Daoy (cell line): ENCODE measurements around the gene KCNJ15. TPM values are rescaled to one million over a fixed set of nuclear protein-coding genes. Genes with fewer than 3 reads are reported as not detected.
A peak's percentile ranks its signal among the peaks of the same experiment; 100 is the strongest.

Source experiments
- DNase-seq: peaks from one replicate; pipeline ENCODE4 v3.0.0-alpha.2; 2015; ENCODE audit warnings: low read depth
- total RNA-seq: library from RNA; depleted of rRNA; stranded (reverse); fragments of >200 nt; shearing (Covaris generic); gene quantifications from 2 replicates; pipeline ENCODE4 v1.2.3, GENCODE V29; 2014

The KCNJ15 gene
- total RNA-seq, 1 experiment from 2014 or later, result 35.4 TPM

DNA sequence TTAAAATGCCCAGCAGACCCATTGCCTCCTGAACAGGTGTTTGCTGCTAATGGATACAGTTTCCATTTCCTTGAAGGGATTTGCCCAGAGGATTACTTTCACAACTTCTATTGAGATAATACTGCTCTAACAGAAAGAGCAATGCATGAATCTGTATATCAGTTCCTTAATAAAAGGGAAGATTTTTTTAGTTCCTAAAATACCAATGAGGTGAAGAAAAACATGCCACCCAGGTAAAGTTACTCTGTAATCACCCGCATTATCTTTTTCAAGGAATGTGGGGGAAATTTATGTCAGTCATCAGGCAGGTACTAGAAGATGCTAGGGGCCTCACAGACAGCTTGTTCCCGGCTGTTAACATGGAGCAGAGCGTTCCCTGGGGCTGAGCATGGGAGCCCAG is 41.1 kb downstream of the KCNJ15 start:
- DNase-seq, result no peak

DNA sequence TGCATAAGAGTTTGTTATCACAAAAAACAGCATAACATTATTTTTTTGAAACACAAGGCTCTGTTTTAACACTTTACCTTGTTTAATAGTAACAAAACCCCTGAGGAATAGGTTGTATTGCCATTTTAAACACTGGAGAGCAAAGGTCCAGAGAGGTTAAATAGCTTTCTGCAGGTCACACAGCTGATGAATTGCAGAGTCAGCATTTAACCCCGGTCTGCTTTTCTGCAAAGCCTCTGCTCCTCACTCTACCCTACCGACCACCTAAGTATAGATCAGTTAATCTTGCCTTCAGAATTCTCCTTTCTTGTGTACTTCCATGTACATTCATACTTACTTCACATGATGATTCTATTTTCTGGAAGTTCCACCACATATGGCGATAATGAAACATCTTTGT is 42.0 kb downstream of the KCNJ15 start:
- no peak for DNase-seq

DNA sequence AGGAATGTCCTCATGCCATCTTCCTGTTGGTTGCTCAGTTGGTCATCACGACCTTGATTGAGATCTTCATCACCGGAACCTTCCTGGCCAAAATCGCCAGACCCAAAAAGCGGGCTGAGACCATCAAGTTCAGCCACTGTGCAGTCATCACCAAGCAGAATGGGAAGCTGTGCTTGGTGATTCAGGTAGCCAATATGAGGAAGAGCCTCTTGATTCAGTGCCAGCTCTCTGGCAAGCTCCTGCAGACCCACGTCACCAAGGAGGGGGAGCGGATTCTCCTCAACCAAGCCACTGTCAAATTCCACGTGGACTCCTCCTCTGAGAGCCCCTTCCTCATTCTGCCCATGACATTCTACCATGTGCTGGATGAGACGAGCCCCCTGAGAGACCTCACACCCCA is 42.9 kb downstream of the KCNJ15 start:
- no peak for DNase-seq

DNA sequence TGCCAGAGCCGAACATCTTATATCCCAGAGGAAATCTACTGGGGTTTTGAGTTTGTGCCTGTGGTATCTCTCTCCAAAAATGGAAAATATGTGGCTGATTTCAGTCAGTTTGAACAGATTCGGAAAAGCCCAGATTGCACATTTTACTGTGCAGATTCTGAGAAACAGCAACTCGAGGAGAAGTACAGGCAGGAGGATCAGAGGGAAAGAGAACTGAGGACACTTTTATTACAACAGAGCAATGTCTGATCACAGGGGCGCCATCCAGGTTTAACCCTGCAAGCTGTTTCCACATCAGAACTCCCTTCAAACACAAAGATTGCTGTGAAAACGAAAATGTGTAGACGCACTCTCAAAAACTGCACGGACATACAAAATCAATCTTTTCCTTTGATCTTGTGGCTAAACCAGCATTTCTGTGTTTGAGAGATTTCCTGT is 43.4 kb downstream of the KCNJ15 start:
- DNase-seq, result no peak

DNA sequence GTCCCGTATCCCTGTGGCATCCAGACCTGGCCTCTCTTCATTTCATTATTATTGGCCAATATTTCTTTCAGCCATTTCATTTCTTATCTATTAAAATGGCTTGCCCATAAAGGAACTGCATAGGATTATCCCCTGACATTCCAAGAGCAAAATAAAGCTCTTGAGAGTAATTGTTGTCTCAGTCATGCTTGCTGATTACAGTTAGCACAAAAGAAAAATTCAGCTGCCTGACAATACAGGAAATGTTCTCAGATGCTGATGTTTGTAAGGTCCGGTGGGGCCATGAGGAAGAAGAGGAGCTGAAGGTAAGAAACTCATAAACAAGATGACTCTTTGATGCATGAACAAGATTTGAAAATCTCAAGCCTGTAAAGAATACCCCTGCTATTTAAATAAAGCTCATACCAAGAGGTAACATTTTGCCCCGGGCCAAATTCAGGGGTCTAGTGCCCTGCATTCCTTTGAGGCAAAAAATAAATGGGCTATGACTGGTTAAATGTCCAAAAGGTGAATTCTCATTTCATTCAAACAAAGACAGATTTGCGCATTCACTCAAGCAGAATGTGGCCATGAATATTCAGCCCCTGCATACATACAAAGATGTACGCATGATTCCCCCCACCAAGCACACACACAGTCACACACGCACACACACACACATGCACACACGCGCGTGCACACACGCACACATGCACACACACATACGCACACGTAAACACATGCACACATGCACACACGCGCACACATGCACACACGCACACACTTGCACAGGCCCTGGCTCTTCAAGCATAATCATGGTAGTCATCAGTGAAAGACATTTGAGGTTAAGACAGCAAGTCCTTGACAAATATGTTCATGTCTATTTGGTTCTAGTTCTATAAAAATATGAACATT is 44.8 kb downstream of the KCNJ15 start:
- DNase-seq, result no peak

DNA sequence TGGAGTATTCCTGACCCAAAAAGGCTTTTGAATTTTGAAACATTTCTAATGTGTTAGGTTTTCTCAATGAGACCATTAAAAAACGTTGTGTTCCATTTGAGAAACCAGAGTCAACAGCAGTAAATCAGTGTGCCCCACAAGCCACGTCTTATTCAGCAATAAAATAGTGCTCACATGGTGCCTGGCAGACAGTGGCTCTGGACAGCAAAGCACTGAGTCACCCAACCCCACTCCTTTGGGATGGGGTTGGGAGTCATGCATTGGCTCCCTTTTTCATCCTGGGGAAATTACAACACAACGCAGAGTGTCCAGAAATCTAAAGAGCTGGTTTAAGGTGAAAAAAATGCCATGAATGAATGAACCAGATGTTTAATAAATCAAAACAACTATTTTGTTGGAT is 46.5 kb downstream of the KCNJ15 start:
- DNase-seq, result peak; percentile 96

DNA sequence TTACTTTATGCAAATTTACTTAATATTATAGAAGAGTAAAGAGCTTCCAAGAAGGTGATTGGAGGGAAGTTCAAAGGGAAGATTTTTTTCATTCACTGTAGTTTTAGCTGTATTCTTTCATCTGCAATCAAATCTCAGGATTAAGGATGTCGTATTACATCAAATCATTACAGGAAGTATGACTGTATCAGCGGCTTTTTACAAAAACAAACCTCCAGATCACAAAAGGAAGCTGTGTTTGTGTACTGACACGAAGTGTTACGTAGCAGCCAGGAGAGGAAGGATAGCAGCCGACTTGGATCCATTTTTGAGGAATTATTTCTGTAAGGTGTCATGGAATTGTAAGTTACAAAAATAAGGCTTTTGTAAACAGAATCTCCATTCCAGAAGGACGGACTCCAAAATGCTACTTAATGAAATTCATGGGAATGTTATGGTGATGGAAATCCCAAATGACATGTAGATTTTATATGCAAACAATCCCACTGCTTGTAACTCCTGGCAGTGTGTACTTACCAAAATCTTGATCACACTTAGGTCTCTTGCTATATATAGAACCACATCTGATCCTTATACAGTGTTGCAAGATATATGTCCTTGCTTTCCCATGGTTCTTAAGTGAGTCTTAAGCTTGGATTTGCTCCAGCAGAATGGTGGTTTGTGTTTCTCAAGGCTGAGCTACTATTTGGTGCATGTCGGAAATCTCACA is 49.8 kb downstream of the KCNJ15 start:
- peak; percentile 89 for DNase-seq

DNA sequence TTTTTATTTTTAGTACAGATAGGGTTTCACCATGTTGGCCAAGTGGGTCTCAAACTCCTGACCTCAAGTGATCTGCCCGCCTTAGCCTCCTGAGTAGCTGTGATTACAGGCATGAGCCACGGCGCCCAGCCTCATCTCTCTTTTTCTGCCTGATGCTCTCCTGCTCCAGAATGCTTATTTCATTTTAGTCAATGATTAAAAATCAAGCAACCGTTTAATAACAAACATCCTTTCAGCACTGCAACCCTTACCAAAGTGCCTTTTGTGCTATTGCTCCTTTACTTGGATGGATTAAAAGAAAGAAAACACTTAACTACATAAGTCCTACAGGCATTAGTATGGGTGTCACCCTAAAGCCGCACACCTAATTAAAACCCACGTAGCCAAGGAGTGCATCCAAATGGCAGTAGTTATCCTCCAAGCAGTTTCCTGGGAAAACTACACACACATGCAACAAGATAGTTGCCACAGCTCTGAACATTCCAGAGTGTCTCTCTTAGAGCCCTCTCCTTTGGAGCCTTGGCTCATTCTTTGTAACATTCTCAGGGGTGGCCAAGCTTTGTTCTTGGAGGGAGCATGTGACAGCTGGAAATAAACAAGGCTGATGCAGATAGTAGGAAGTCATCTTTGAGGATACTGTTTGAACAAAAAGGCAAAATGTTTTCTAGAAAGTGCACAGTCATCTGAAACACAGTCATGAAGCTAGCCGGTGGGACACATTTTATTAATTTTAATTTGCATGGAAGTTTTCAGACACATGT is 51.2 kb downstream of the KCNJ15 start:
- DNase-seq, result no peak

DNA sequence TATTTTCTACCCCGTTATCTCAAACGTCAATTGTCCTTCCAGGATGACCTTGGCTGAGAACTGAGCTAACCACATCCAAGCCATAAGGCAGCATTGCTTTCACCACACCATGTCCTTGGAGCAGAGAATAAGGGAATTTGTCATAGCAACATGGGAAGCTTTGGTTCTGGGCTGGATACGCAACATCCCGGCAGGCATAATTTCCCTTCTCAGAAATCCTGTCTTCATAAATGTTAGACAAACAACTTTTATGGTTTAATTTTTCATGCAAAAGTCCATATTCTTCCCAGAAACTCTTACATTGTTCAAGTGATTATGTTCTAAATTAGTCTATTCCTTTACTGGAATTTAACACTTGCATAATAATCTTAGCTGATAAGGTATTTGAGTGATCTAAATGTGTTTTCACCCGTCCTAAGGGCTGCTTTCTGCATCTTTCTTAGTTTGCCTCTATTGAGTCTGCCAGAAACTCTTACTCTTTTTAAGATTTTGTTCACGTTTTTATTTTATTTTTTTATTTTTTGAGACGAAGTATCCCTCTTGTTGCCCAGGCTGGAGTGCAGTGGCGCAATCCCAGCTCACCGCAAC is 51.8 kb downstream of the KCNJ15 start:
- DNase-seq, result no peak

DNA sequence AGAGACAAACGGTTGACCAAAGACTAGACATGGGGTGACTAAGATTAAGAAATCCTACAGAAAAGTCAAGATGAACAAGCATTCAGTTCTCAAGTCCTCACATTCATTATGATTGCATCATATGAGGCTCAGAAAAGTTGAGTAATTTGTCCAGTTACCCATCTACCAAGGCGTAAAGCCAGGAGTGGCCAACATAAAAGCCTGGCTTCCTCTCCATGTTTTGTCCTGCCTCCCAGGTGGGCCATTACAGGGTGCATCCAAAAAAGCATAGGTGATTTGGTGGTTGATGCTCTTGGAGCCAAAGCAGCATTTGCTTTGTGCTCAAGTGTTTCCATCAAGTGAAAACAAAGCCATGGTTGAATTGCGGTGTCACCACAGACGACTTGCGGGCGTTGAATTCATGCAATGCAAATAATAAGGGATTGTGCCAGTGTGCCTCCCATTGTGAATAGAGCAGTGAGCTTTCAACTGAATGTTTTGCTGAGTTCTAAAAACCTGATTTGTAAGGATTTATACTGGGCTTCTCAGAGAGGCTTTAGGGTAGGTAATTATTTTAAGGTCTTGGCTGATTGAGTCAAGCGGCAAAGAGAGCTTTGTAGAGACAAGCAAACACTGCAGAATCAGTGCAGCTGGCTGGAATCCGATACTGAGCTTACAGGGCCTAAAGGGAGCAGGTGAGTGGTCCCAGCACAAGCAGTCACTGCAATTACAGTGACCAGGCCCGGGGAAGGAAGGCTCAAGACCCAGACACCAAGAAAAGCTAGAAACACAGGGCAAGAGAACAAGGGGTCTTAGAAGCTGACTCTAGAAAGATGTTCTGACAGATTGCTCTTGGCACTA is 54.1 kb downstream of the KCNJ15 start:
- no peak for DNase-seq

DNA sequence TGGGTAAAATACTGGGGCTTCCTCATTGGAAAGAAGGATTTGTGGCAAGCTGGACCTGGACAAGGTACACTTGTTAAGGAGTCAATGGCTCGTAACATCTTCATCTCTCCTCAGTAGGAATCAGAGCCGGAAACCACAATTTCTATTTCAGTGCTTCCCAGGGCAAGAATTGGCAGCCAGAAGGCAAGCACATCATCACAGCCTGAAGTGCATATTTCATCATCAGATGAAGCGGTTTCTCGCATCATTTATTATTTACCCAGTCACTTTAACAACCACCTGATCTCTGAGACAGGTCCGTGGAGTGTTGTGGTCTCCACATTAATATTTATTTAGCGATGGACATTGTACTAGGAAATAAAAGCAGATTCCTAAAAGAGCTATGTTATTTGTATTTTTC is 55.0 kb downstream of the KCNJ15 start:
- DNase-seq, result peak; percentile 85

DNA sequence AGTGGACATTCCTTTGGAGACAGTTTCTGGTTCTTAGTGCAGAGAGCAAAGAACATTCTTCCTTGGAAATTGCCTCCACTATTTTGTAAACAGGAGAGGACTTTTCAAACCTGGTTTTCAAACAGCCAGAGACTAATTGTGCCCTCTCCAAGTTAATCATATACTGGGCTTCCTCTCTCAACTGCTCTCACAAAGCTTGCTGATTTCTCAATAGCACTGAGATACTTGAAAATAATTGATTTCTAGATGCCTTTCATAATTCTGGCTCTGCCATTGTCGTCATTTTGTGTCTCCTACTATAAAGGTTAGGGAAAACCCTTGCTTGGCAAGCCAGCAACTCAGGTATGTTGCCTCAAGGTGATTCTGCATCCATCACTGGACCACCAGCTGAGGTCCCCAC is 56.0 kb downstream of the KCNJ15 start:
- no peak for DNase-seq

DNA sequence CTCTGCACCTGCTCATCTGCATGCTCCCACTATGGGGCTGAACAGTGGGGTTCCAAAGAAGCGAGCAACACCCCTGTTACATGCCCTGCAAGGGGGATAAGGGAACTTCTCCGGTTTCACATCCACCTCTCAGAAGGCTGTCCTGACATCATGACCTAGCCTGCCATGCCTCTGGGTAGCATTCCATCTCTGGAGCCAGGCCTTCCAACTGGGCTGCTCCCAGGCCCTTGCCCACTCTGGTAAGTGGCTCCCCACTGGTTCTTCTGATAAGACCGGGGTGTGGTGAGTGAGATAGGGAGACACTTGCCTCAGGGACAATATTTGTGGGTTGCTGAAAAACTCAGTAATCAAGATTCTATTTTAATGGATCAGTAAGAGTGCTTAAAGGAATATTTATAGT is 57.8 kb downstream of the KCNJ15 start:
- no peak for DNase-seq

DNA sequence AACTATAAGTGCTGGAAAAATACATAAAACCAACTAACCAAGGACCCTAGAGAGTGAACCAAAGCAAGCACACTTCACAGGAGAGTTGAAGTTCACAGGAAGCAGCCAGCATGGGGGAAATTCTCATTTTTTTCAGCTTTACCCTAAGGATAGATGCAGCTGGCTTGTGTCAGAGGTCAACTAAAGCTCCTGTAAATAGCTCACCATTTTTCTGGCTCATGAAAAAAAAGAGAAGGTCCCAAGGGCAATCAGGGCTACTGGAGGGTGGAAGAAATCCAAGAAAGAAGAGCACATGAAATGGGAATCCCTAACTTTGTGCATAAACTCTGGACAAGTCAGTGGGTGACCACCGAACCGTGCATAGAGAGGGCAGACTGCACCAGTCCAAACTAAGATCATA is 58.3 kb downstream of the KCNJ15 start:
- no peak for DNase-seq

DNA sequence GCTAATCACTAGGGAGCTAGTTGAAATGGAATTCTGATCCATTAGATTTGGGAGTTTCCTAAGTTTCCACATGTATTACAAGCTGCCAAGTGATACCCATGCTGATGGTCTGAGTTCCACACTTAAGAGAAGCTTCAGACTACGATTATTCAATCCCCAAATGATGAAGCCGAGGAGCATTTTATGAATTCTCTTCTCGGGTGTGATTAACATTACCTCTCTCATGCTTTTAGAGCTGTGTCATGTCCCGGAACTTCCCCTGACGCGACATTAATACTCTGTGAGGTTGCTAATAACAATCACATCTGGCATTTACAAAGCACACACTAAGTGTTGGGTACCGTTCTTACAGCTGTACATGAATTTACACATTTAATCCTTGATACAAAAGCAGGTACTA is 63.0 kb downstream of the KCNJ15 start:
- DNase-seq, result no peak

DNA sequence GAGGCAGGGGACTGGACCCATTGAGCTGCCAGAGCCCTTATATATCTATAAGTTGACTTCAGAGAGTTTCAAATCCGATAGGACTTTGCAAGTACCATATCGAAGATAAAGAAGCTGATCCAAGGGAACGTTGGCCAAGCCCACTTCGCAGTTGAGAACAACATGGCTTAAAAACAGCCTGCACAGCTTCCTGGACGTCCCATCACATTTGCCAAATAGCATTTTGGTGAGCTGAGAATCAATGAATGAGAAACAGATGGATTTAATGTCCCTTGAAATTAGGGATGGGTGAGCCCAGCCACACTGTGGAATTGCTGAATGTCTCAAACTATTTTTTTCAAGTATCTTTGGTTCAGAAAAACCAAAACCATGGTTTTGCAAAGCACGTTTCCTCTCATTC is 64.8 kb downstream of the KCNJ15 start:
- DNase-seq, result no peak

DNA sequence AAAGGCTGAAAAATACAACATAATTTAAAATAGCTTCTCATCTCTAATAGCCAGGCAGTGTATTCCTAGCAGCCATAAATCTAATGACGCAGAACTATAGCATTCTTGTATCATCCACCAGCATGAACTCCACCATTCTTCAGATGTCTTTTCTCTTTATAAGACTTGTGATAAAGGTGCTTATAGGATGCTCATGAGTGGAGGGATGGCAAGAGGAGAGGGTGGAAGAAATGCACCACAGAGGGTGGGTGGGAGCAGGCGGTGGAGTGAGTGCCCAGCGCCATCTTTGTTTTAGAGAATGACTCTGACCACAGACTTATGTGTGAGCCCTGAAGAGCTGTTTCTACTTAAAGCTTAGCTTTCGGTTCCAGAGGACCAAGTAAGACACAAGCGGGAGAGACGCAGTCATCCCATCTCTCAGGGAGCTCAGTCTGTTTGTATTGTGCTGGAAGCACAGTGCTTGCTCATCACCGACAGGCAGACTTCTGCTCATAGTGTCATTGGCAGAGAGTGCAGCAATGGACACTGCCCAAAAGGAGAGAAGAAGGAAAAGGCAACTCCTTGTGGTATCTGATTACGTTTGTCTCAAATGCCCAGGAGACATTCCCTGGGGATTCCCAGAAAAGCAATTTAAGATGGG is 65.6 kb downstream of the KCNJ15 start:
- peak; percentile 74 for DNase-seq

DNA sequence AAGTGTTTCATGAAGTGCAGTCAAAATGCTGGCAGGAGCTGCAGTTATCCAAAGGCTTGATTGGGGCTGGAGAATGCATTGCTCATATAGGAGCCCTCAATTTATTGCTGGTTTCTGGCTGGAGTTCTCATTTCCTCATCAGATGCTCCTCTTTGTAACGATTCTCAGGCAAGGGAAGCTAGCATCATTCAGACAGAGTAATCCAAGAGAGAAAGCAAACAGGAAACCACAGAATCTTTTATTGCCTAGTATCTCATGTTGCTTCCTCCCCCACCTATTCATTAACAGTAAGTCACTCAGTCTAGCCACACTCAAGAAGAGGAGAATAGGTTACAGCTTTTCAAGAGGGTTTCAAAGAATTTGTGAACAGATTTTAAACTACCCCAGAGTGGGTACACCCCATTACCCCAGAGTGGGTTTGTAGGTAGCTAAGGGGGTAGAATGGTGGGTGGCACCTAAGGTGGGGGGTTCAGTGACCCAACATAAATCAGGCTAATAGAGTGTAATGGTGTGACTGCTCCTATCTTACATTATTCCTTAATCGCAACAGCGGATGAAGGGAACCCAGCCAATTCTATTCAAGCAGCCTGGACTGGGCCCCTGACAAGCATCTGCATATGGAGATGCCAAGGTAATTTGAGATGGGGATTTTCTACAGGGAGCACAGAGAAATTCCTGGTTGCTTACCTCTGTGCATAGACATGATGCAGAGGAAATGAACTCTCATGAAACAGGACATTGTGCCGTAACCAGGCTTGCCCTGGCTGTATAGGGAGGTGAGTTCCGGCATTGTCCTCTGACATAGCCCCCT is 67.1 kb downstream of the KCNJ15 start:
- DNase-seq, result peak; percentile 97

DNA sequence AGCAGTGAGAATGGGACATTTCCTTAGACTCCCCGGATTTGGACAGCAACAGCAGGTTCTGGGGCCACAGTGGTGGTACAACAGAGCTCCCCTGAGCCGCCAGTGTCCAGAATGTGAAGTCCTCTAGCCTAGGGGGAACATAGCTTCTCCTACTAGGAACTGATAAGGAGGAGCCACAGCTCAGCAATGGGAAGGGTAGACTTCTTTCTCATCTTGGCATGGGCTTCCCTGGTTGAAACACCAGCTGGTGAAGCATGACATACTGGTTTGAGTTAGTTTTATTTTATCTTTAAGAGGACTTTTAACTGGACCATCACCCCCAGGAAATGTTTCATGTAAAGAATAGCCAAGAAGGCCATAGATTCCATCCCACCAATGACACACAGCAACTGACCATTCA is 68.4 kb downstream of the KCNJ15 start:
- DNase-seq, result no peak
